ENCODE data around the gene ST7L.
"Not testable (repeated sequence)": the region's sequence is repeated elsewhere in the genome, so short reads cannot be mapped to it uniquely, and the experiment has no call there.

ST7L gene

GRCh38 chr1:112618721-112619517 lies at the start of gene ST7L:
Gene ST7L (minus strand): TSS chr1:112619141. CDS start chr1:112619113, 28 bp downstream.
- peaks cover 25% of the 10 kb centered on the region for H3K36me3 Mint-ChIP-seq (ENCODE audit: low read depth)
- H3K9me3 Mint-ChIP-seq, result no peaks in the 10 kb centered on the region
- peak within 1 kb of the TSS; percentile 94 for H3K4me3 Mint-ChIP-seq
- H3K27me3 Mint-ChIP-seq, result no peaks in the 10 kb centered on the region
- peak; percentile 5 for ATAC-seq
- peak; percentile 67 for DNase-seq
- H3K4me1 Mint-ChIP-seq, result peaks cover 37% of the 10 kb centered on the region
- peak within 1 kb of the TSS; percentile 100 for H3K27ac Mint-ChIP-seq

GRCh38 chr1:112666946-112667345 lies 48.0 kb upstream of the ST7L start:
- Mint-ChIP-seq H3K36me3 (ENCODE audit: low read depth) (peaks cover 80% of the 10 kb centered on the region), H3K4me3 (no peak overlapping the region), H3K27ac (peak overlapping the region; percentile 44), H3K4me1 (peaks cover 20% of the 10 kb centered on the region), H3K9me3 (no peaks in the 10 kb centered on the region), H3K27me3 (no peaks in the 10 kb centered on the region)
- no peak for DNase-seq
- ATAC-seq, result no peak

DNA sequence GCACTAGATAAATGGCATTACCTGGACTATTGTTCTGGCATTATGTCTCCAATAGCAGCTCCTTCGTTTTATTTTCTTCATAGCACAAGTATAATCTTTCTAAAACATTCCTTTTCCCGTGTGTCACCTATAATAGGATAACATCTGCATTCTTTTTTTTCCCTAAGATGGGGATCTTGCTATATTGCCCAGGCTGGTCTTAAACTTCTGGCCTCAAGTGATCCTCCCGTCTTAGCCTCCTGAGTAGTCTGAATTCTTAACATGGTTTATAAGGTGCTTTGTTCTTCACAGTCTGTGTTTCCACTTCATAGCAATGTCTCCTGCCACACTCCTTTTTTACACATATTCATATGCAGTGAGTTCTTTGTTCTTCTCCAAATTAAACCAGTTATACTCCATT lies 46.9 kb upstream of the ST7L start:
- ATAC-seq (no peak), DNase-seq (no peak)
- Mint-ChIP-seq H3K36me3 (ENCODE audit: low read depth) (peaks cover 80% of the 10 kb centered on the region), H3K9me3 (no peaks in the 10 kb centered on the region), H3K27me3 (no peaks in the 10 kb centered on the region), H3K4me1 (peaks cover 20% of the 10 kb centered on the region), H3K4me3 (no peak overlapping the region), H3K27ac (peak overlapping the region; percentile 21)

GRCh38 chr1:112651205-112651604 lies 32.3 kb upstream of the ST7L start:
- no peak for DNase-seq
- no peak for ATAC-seq
- Mint-ChIP-seq H3K36me3 (ENCODE audit: low read depth) (peaks cover 56% of the 10 kb centered on the region), H3K27ac (no peak overlapping the region), H3K4me3 (no peak overlapping the region), H3K9me3 (no peaks in the 10 kb centered on the region), H3K27me3 (no peaks in the 10 kb centered on the region), H3K4me1 (peaks cover 18% of the 10 kb centered on the region)

DNA sequence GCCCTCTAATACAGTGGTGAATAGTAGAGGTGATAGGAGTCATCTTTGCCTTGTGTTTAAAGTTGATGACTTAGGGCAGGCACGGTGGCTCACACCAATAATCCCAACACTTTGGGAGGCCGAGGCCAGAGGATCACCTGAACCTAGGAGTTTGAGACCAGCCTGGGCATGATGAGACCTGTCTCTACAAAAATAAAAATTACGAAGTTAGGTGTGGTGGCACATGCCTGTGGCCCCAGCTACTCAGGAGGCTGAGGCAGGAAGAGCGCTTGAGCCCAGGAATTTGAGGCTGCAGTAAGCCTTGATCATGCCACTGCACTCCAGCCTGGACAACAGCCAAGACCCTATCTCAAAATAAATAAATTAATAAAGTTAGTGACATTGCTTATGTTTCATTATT lies 27.3 kb upstream of the ST7L start:
- no peaks in the 10 kb centered on the region for H3K27me3 Mint-ChIP-seq
- peaks cover 37% of the 10 kb centered on the region for H3K4me1 Mint-ChIP-seq
- H3K9me3 Mint-ChIP-seq, result no peaks in the 10 kb centered on the region
- H3K4me3 Mint-ChIP-seq, result no peak overlapping the region
- ATAC-seq (no peak), DNase-seq (no peak)
- no peak overlapping the region for H3K27ac Mint-ChIP-seq
- H3K36me3 Mint-ChIP-seq (ENCODE audit: low read depth), result peaks cover 63% of the 10 kb centered on the region

DNA sequence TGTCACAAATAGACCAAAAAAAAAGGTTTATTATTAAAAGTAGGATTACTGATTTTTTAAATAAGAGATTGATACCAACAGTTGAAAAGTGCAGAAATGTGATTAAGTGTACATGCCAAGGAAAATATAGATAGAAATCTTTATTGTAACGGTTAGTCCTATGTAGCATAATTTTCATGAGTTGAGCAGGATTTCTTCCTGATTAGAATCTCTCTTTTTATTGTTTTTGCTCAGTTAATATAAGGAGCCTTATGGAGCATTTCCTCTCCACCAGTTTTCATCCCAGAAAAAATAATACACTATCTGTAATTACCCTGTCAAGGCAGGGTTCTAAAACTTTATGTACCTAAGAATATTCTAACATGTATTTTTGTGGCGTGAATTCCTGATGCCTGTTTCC lies 24.1 kb upstream of the ST7L start:
- Mint-ChIP-seq H3K27me3 (no peaks in the 10 kb centered on the region), H3K36me3 (ENCODE audit: low read depth) (peaks cover 42% of the 10 kb centered on the region), H3K4me1 (peaks cover 41% of the 10 kb centered on the region), H3K27ac (peak overlapping the region; percentile 79), H3K4me3 (no peak overlapping the region), H3K9me3 (no peaks in the 10 kb centered on the region)
- DNase-seq, result no peak
- ATAC-seq, result no peak

DNA sequence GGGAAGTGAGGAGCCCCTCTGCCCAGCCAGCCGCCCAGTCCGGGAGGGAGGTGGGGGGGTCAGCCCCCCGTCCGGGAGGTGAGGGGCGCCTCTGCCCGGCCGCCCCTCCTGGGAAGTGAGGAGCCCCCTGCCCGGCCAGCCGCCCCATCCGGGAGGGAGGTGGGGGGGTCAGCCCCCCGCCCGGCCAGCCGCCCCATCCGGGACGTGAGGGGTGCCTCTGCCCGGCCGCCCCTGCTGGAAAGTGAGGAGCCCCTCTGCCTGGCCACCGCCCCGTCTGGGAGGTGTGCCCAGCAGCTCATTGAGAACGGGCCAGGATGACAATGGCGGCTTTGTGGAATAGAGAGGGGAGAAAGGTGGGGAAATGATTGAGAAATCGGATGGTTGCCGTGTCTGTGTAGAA lies 21.5 kb upstream of the ST7L start:
- H3K4me3 Mint-ChIP-seq, H3K27ac Mint-ChIP-seq, DNase-seq, H3K9me3 Mint-ChIP-seq, ATAC-seq, H3K27me3 Mint-ChIP-seq: not testable (repeated sequence)
- peaks cover 51% of the 10 kb centered on the region for H3K4me1 Mint-ChIP-seq
- peaks cover 31% of the 10 kb centered on the region for H3K36me3 Mint-ChIP-seq (ENCODE audit: low read depth)

DNA sequence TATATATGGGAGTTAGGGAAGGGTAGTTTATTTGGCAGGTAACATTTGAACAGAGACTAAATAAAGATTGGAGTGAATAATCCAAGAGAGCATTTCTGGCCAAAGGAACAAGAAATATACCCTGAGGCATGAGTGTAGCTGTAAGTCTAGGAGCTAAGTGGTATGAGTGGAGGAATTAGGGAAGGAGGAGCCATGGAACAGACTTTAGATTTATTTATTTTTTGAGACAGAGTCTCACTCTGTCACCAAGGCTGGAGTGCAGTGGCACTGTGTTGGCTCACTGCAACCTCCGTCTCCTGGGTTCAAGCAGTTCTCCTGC lies 19.1 kb upstream of the ST7L start:
- Mint-ChIP-seq H3K9me3 (no peaks in the 10 kb centered on the region), H3K36me3 (ENCODE audit: low read depth) (peaks cover 26% of the 10 kb centered on the region), H3K27ac (peak overlapping the region; percentile 43), H3K27me3 (no peaks in the 10 kb centered on the region), H3K4me1 (peaks cover 61% of the 10 kb centered on the region), H3K4me3 (no peak overlapping the region)
- ATAC-seq (no peak), DNase-seq (no peak)

DNA sequence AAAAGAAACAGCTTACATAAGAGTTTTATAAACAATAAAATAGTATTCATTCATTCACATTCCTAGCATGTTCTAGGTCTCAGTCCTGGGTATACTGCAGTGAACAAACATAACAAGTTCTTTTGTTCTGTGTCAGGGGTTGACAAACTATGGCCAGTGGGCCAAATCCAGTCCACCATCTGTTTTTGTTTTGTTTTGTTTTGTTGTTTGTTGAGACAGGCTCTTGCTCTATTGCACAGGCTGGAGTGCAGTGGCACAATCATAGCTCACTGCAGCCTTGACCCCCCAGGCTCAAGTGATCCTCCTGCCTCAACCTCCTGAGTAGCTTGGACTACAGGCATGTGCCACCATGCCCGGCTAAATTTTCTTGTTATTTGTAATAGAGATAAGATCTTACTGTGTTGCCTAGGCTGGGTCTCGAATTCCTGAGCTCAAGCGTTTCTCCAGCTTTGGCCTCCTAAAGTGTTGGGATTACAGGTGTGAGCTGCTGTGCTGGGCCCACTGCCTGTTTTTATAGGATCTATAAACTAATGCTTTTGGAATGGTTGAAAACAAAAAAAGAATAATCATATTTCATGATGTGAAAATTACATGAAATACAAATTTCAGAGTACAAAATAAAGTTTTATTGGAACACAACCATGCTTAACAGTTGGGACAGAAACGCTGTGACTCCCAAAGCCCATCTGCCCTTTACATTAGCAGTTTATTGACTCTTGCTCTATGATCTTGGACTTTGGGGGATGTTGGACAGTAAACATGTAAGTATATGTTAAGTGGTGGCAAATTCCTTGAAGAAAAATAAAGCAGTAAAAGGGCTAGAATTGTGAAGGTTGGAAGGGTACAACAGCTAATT lies 18.5 kb upstream of the ST7L start:
- DNase-seq (no peak), ATAC-seq (no peak)
- Mint-ChIP-seq H3K4me1 (peaks cover 62% of the 10 kb centered on the region), H3K9me3 (no peaks in the 10 kb centered on the region), H3K4me3 (no peak overlapping the region), H3K27ac (peak overlapping the region; percentile 64), H3K27me3 (no peaks in the 10 kb centered on the region), H3K36me3 (ENCODE audit: low read depth) (peaks cover 24% of the 10 kb centered on the region)

DNA sequence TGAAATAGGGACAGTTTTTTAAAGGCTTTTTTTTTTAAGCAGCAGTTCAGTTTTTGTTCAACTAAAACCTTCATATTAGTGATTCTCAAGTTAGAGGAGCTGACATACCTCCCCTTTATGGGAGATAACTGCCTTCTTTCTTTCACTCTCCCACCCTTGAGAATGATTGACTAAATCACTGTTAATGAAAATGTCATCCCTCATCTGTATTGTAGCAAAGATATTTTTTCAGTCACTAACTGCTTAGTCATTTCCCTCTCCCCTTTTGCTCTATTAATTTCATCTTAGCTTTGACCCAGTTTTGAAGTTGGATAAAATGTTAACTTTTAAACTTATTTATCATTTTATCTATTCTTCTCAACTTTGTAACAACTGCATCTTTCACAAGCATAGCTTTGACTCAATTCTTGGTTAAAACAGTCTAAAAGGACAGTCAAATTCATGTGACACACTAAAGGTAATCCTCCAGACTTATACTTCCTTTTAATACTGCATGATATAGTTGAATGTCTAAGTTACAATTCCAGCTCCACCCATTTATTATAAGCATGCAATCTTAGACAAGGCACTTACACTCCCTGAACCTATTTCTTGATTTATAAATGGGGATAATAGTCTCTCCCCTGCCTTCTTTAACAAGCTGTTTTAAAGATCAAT lies 17.8 kb upstream of the ST7L start:
- H3K4me1 Mint-ChIP-seq, result peaks cover 64% of the 10 kb centered on the region
- no peak overlapping the region for H3K4me3 Mint-ChIP-seq
- no peak for DNase-seq
- peak overlapping the region; percentile 64 for H3K27ac Mint-ChIP-seq
- peaks cover 26% of the 10 kb centered on the region for H3K36me3 Mint-ChIP-seq (ENCODE audit: low read depth)
- peak; percentile 66 for ATAC-seq
- no peaks in the 10 kb centered on the region for H3K27me3 Mint-ChIP-seq
- H3K9me3 Mint-ChIP-seq, result no peaks in the 10 kb centered on the region

DNA sequence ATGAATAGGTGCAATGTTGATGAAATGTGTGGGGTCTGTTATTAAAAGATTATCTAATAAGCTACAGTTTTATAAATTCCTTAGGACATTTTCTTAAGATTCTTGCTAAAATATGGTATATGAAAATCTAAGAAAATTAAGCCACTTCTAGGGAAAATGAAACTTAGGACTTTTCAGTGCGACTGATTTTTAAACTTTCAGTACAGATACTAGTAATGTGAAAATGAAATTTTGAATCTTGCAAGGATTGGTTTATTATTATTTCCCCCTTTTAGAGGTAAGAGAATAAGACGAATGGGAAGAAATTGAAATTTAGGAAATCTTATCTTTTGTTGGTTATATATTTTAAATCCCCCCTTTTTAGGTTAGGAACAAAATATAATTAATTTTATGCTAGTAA lies 17.1 kb upstream of the ST7L start:
- Mint-ChIP-seq H3K9me3 (no peaks in the 10 kb centered on the region), H3K4me1 (peaks cover 71% of the 10 kb centered on the region), H3K4me3 (peak overlapping the region; percentile 24), H3K27me3 (no peaks in the 10 kb centered on the region), H3K36me3 (ENCODE audit: low read depth) (peaks cover 33% of the 10 kb centered on the region), H3K27ac (peak overlapping the region; percentile 52)
- ATAC-seq, result no peak
- DNase-seq, result no peak

DNA sequence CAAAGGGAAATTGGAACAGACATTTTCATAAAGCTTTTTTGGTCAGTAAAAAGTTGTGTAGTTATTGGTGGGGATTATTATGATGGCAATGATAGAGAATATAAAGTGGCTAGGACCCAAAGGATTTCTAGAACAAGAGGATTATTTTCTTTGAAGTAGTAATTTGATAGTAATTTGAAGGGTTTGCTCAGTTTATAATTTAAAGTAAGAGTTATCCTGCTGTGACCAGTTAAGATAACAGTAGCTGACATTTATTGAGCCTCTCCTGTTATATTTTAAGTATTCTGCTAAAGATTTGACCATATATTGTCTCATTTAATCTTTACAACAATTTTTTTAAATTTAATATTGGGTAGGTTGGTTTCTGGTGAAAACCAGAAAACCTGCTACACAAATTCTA lies 15.4 kb upstream of the ST7L start:
- Mint-ChIP-seq H3K27ac (no peak overlapping the region), H3K4me1 (peaks cover 81% of the 10 kb centered on the region), H3K27me3 (no peaks in the 10 kb centered on the region), H3K9me3 (no peaks in the 10 kb centered on the region), H3K36me3 (ENCODE audit: low read depth) (peaks cover 40% of the 10 kb centered on the region), H3K4me3 (no peak overlapping the region)
- DNase-seq (no peak), ATAC-seq (no peak)

- no peaks in the 10 kb centered on the region for H3K27me3 Mint-ChIP-seq
- no peak for DNase-seq
- ATAC-seq, result no peak
- H3K36me3 Mint-ChIP-seq (ENCODE audit: low read depth), result peaks cover 42% of the 10 kb centered on the region
- peaks cover 84% of the 10 kb centered on the region for H3K4me1 Mint-ChIP-seq
- no peak overlapping the region for H3K27ac Mint-ChIP-seq
- H3K4me3 Mint-ChIP-seq, result no peak overlapping the region
- no peaks in the 10 kb centered on the region for H3K9me3 Mint-ChIP-seq
Observed at GRCh38 chr1:112633628-112634027, 14.7 kb upstream of the ST7L start.

DNA sequence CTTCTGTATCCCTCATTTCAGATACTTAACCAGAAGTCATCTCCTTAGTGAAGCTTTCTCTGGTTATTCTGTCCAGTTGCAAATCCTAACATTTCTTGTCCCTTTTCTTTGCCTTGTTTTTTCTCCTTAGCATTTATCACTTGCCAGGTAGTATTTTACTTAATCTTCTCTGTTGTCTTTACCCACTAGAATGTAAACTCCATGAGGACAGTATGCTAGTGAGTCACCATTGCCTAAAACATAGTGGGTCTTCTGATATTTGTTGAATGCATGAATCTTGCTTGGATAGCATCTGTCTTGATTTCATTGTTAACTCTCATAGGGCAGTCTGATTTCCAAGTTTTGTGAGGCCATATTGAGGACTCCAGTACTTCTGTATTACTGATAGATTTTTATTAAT lies 10.3 kb upstream of the ST7L start:
- peaks cover 92% of the 10 kb centered on the region for H3K4me1 Mint-ChIP-seq
- H3K4me3 Mint-ChIP-seq, result no peak overlapping the region
- ATAC-seq (no peak), DNase-seq (no peak)
- no peaks in the 10 kb centered on the region for H3K27me3 Mint-ChIP-seq
- H3K27ac Mint-ChIP-seq, result no peak overlapping the region
- peaks cover 70% of the 10 kb centered on the region for H3K36me3 Mint-ChIP-seq (ENCODE audit: low read depth)
- no peaks in the 10 kb centered on the region for H3K9me3 Mint-ChIP-seq

DNA sequence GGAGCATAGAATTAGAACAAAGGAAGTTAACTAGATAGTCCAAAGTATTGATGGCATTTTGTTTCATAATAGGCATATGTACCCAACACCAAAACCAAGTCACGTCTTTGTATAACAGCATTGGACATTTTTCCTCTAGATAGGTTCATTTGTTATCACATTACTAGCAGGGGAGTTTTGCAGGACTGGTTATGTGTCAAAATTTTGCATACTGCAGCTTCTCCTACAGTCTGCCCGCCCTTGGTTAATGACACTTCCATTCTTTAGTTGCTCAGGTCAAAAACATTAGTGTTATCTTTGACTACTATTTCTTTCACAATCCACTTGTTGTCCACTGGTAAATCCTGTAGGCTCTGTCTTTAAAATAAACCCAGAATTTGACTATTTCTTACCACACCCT lies 9.6 kb upstream of the ST7L start:
- no peaks in the 10 kb centered on the region for H3K9me3 Mint-ChIP-seq
- ATAC-seq (no peak), DNase-seq (no peak)
- no peak overlapping the region for H3K4me3 Mint-ChIP-seq
- H3K27me3 Mint-ChIP-seq, result no peaks in the 10 kb centered on the region
- peaks cover 71% of the 10 kb centered on the region for H3K36me3 Mint-ChIP-seq (ENCODE audit: low read depth)
- H3K4me1 Mint-ChIP-seq, result peaks cover 89% of the 10 kb centered on the region
- H3K27ac Mint-ChIP-seq, result no peak overlapping the region

Measured in activated naive CD8-positive, alpha-beta T cell treated with anti-CD3 and anti-CD28 coated beads, Interleukin-2, amount 50 U/mL, for 24 hours (primary cell).